ENCODE measurements around the gene CYGB.
A peak's percentile ranks its signal among the peaks of the same experiment; 100 is the strongest.

DNA sequence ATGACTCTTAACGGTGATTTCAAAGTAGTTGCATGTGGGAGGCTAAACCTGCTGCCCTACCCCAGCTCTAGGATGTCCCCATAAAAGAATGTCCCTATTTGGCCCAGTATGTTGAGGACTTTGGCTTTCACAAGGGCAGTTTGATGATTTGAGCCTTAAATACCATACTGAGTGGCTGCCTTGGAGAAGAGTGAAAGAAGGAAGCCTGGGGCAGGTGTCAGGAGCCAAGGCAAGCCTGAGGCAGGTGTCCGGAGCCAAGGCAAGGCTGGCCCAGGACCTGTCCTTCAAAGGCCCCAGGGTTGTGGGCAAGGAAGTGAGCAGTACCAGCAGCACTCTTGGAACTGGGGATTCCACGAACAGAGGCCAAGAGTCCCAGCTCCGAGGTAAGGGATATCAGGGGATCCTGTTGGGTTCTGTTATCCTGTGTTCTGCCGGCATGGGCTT is 29.5 kb upstream of the CYGB start:
- no peak for TF ChIP-seq GATA2 (CRISPR knock-in tag; IDR thresholded peaks at IDR 0.05)
- no peak for TF ChIP-seq MXI1 (IDR thresholded peaks at IDR 0.05; ENCODE audit: low read depth, low read length)
- TF ChIP-seq, protein P1, sequence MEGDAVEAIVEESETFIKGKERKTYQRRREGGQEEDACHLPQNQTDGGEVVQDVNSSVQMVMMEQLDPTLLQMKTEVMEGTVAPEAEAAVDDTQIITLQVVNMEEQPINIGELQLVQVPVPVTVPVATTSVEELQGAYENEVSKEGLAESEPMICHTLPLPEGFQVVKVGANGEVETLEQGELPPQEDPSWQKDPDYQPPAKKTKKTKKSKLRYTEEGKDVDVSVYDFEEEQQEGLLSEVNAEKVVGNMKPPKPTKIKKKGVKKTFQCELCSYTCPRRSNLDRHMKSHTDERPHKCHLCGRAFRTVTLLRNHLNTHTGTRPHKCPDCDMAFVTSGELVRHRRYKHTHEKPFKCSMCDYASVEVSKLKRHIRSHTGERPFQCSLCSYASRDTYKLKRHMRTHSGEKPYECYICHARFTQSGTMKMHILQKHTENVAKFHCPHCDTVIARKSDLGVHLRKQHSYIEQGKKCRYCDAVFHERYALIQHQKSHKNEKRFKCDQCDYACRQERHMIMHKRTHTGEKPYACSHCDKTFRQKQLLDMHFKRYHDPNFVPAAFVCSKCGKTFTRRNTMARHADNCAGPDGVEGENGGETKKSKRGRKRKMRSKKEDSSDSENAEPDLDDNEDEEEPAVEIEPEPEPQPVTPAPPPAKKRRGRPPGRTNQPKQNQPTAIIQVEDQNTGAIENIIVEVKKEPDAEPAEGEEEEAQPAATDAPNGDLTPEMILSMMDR (IDR thresholded peaks at IDR 0.05 in 2 of 3, conservative IDR thresholded peaks at IDR 0.05 in 1 of 3; ENCODE audit: insufficient read depth in 2 of 3, low read depth in 1 of 3, low read length in 3 of 3), result no peak
- TF ChIP-seq CREB1 (IDR thresholded peaks at IDR 0.05), result no peak
- no peak for TF ChIP-seq CREB1 (CRISPR knock-in tag; IDR thresholded peaks at IDR 0.05)
- TF ChIP-seq DIDO1 (tag; IDR thresholded peaks at IDR 0.05; ENCODE audit: low read depth), result no peak
- no peak for TF ChIP-seq BCLAF1 (IDR thresholded peaks at IDR 0.05; ENCODE audit: borderline replicate concordance in 1 of 2, control insufficient read depth in 1 of 2, low read depth in 2 of 2, low read length in 1 of 2)
- TF ChIP-seq NCOR1 (IDR thresholded peaks at IDR 0.05), result no peak
- TF ChIP-seq SMARCA5 (IDR thresholded peaks at IDR 0.05), result no peak
- TF ChIP-seq ZC3H4 (CRISPR knock-in tag; IDR thresholded peaks at IDR 0.05; ENCODE audit: borderline replicate concordance), result no peak
- TF ChIP-seq POLR2A (conservative IDR thresholded peaks at IDR 0.05), result peak; percentile 11; the same call in 1 of the 2 replicates
- no peak for TF ChIP-seq ZBTB12 (CRISPR knock-in tag; IDR thresholded peaks at IDR 0.05)
- no peak for TF ChIP-seq HNRNPLL (IDR thresholded peaks at IDR 0.05; ENCODE audit: low read depth, low read length, poor library complexity, severe bottlenecking)

Measured in K562 (cell line).